GM12892 (cell line): ENCODE results near the gene SNRPB.

ENCODE experiments used
- POLR2A ChIP-seq: IDR thresholded peaks from 2 replicates; pipeline ENCODE4 v1.6.1; 2011; ENCODE audit warnings: low read depth, low read length, control low read depth
- POLR2AphosphoS5 ChIP-seq: IDR thresholded peaks from 2 replicates; pipeline ENCODE4 v1.6.1; 2011; ENCODE audit warnings: low read depth, low read length, control low read depth

DNA sequence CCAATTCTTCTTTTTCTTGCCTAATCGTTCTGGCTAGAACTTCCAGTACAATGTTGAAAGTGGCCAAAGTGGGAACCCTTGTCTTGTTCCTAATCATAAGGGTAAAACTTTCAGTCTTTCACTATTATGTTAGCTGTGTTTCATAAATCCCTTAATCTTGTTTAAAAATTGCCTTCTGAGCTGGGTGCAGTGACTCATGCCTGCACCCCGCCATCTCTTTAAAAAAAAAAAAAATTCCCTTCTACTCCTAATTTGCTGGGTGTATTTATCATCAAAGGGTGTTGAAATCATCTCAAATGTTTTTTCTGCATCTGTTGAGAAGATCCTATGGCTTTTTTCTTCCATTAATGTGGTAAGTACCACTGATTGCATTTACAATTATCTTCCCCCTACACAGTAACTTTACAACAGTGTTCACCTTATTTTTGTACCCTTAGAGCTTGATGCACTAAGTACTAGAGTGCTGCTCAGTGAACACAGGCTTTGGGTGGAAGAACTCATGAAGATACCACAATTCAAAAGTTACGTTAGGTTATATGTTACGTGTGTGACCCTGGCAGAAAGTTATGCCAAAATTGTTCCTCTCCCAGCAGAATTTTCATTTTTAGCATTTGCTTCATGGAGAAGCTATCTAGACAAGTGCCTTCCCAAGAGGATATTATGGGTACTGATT, 9.7 kb downstream of the SNRPB start:
- TF ChIP-seq POLR2A (no peak), POLR2AphosphoS5 (no peak)
